Activated CD4-positive, alpha-beta T cell treated with anti-CD3 and anti-CD28 coated beads, Interleukin-2, amount 50 U/mL, for 1 hour (primary cell): ENCODE results near the gene LRCOL1.

Source experiments
- DNase-seq: peaks from one replicate; pipeline ENCODE4 v3.0.0-alpha.2; 2020

LRCOL1 gene

DNA sequence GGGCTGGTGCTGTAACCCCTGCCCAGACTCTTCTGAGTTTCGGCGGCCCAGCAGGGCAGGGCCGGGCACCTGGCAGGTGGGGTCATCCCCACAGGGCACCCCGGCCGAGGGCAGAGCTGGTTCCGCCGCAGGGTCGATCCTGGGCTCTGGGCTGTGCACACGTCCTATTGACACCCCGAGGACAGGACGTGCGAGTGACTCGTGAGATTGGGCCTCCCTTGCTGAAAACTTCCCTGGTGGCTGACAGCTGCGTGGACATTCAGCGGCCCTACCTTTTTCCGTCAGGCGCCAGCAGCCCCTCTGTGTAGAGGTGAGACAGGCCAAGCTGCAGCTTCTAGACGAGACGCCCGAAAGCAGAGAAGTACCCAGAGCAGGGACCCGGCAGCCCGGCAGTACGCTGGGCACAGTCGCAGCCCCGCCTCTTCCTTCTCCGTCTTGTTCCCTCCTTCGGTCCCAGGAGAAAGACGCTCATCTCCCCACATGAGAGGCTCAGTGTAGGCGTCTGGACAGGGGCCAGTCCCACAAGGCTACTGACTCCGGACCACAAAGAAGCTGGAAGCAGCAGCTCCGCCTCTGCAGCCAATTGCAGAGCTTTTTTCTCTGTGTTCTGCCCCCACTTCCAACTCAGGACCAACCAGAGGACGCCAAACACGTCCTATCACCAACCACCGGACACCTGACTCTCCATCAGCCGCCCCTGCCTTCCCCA lies at the start of gene LRCOL1:
TSS of gene LRCOL1 (minus strand) at position 532 of the 709 bp plus-strand sequence. CDS start 4,331 bp downstream, outside the sequence.
- DNase-seq, result no peak

DNA sequence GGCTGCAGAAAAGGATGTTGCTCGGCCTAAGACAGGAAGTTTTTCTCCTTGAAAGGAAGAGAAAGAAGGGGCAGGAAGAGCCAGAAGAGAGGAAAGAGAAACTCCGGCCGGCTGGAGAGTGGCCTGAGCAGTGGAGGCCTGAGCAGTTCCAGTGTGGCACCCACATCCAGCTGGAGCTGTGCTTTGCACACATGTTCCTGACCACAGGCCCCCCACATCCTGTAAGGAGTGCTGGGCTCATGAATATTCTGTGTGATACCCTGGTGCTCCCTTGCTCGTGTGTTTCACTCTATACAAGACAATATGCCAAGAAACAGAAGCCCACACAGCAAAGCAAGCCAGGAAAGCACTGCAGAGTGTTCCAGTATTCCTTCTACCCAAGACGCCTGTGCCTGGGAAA lies 49.7 kb upstream of the LRCOL1 start:
- DNase-seq, result no peak

DNA sequence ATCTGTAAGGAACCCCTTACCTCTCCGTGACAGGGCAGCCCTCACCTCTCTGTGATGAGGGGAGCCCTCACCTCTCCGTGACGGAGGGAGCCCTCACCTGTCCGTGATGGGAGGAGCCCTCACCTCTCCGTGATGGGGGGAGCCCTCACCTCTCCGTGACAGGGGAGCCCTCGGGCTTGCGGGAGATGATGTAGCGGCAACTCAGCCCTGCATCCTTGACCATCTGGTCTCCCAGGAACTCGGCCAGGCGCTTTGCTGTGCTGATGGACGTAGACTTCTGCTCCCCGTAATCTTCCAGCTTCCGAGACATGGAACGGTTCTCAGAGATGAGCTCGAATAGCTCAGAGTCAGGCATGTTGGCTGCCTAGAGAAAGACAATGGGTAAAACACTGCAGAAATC lies 48.8 kb upstream of the LRCOL1 start:
- DNase-seq, result no peak

DNA sequence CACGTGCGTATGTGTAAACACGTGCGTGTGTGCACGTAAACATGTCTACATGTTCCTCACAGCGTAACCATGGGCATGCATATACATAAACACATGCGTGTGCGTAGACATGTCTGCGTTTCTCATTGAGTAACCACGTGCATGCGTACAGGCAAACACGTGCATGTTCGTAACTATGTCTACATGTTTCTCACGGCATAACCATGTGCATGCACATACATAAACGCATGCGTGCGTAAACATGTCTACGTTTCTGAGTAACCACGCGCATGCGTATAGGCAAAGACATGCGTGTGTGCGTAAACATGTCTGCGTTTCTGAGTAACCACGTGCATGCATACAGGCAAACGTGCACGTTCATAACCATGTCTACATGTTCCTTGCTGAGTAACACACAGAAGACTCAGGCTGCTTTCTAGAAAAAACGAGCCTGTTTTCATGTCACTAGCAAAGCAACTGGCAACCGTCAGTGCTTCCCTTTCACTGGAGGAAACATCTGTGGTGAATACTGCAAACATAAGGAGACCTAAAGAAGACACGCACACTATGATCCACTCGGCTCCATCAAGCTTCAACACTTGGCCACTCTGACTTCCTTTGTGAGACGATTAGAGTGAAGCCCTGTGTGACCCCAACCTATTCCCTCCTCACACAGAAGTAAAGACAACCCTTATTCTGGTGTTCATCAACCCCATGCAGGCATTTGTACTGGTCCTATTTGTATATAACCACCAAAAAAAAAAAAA lies 47.9 kb upstream of the LRCOL1 start:
- DNase-seq, result no peak

DNA sequence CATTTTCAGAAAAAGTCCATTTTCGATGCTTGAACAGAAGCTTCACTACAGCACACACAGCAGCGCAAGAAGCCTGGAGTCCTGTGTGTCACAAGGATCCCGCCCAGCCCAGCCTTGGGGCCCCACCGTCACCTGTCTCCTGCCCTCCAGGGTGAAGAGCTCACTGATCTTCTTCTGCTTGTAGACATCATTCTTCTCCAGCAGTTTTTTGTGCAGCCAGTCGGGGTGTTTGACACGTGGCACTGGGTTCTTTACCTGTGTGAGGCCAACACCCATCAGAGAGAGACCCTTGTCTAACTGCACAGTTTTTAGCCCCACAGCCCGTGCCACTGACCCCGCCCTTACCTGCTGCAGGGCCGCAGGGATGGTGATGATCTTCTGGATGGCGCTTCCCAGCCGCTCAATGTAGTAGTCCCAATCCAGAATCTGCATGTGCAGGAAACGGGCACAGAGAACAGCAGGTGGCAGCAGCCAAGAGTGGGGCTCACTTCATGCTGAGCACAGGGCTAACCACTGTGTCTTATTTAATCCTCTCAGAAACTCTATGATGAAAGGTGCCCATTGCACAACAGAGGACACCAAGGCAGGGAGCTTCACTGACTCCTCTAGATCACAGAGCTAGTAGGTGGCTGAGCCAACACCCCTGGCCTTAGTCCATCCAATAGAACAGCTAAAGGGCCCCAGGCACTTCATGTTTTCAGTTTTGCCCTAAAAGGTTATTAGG lies 46.8 kb upstream of the LRCOL1 start:
- no peak for DNase-seq

DNA sequence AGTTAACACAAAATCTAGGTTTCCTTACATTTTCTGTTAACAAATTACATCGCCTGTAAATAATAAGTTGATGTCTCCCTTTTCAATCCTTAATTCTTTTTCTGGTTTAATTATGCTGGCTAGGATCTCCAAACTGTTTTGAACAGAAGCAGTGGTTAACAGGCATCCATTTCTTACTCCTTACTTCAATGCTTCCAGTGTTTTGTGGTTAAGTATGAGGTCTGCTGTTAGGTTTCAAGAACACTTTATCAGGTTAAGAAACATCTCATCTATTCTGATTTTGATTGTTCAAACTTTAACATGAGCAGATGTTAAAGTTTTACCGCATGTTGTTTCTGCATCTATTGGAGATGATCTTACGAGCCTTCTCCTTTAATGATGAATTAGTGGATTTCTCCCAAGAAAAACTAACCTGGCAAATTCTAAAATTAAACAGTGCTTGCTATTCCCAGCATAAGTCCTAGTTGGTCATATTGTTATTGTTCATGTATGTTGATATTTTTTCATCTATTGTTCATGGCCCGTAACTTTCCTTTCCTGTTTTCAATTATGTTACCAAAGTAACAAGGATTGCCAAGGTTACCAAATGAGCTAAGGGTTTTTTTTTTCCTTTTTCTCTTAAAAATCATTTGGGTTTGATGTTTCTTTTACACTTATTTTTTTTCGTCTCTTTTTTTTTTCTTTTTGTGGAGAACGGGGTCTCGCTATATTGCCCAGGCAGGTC lies 43.3 kb upstream of the LRCOL1 start:
- DNase-seq, result no peak

DNA sequence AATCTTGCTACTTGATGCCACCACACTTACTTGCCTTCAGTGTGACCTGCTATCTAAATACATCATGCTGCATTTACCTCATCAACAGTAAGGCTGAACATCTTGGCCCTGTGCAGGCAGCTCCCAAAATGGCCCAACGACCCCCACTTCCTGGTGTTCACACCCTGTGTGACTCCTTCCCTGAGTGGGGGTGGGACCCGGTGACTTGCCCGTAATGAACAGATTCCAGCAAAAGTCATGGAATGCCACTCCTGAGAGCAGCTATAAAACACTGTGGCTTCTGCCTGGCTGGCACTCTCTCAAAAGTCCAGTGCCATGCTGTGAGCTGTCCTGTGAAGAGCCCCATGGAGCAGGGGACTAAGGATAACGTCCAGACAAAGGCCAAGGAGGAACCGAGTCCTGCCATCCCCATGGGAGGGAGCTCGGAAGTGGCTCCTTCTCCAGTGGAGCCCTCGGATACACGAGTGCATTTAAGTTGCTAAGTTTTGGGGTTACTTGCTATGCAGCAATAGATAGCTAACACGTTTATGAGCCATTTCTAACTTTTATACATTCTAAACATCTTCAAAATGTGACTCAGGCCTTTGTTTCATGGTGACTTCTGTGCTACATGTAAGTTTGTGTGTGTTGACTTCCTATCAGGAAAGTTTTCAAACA lies 41.2 kb upstream of the LRCOL1 start:
- no peak for DNase-seq

DNA sequence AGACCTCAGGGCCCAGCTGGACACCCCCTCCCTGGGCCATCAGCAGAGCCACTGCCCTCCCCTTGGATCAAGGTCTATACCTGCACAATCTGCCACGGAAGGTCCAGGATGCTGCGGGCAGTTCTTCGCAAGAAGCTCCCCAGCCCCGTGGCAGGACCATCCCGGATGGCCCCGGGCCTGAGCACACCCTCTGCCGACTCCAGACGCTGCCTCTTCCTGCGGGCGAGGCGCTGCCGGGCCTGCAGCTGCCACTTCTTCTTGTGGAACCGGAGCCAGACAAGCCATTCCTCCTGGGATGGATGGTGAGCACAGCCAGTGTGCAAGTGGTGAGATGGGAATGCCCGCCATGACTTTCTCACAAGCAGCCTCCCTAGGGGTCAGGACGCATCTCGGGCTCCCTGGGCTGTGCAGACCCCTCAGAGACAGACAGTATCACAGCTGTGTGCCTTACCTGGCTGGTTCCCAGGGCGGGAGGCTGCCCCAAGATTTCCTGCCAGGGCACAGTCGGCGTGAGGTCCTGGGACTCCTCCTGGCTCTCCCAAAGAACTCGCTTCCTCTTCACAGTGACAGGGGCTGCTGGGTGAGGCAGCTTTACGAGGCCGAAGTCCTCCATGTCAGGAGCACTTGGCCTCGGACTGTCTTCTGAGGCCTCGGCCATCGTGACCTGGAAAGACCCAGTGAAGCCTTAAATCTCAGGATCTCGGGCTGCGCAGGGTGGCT lies 39.0 kb upstream of the LRCOL1 start:
- no peak for DNase-seq

DNA sequence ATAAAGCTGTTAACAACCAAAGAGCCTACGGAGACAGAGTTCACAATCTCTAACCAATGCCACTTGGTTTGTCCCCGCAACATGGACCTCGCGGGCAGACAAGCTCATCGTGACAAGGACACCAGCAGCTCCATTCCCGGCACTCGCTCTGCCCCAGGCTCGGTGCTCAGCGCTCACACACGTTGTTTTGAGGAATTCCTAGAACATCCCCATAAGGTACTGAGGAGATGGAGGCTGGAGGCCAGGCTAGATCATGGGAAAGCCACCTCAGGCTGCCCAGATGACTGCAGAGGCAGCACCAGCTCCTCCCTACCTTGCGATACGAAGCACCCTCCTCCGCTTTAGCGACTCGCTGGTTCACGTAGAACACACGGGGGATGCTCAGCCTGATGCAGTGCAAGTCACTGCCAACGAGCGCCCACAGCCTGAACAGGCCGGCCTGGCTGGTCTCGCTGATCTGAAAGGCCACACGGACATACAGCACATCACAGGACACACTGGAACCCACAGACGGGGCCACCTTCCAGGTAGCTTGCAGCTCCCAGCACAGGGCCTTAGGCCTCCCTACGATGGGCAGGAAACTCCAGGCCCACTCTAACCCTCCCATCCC lies 38.3 kb upstream of the LRCOL1 start:
- no peak for DNase-seq

DNA sequence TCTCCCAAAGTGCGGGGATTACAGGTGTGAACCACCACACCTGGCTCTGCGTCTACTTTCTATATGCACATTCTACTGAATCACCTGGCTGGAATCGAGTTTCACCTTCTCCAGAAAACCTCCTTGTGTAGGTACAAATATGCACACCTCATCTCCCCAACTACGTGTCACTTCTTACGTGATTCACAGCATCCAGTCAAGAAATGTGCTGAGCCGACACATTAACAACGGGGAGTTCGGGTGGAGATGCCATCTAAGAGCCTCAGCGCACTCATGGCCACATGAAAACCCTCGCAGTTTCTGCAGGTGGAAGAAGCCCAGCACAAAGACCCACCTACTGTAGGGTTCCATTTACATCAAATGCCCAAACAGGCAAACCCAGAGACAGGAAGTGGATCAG lies 37.5 kb upstream of the LRCOL1 start:
- no peak for DNase-seq

DNA sequence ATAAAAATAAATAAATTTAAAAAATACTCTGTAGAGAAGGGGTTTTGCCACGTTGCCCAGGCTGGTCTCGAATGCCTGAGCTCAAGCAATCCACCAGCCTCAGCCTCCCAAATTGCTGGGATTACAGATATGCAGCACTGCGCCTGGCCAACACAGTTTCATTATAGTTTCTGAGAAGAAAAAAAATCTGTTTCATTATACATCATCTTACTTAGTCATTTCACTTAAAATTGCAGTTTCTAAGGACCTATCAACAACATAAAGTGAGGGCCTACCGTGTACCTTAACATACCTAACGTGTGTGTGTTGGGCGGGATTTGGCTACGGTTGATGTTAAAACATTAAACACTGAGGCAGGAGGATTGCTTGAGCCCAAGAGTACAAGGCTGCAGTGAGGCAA lies 36.5 kb upstream of the LRCOL1 start:
- DNase-seq, result no peak

DNA sequence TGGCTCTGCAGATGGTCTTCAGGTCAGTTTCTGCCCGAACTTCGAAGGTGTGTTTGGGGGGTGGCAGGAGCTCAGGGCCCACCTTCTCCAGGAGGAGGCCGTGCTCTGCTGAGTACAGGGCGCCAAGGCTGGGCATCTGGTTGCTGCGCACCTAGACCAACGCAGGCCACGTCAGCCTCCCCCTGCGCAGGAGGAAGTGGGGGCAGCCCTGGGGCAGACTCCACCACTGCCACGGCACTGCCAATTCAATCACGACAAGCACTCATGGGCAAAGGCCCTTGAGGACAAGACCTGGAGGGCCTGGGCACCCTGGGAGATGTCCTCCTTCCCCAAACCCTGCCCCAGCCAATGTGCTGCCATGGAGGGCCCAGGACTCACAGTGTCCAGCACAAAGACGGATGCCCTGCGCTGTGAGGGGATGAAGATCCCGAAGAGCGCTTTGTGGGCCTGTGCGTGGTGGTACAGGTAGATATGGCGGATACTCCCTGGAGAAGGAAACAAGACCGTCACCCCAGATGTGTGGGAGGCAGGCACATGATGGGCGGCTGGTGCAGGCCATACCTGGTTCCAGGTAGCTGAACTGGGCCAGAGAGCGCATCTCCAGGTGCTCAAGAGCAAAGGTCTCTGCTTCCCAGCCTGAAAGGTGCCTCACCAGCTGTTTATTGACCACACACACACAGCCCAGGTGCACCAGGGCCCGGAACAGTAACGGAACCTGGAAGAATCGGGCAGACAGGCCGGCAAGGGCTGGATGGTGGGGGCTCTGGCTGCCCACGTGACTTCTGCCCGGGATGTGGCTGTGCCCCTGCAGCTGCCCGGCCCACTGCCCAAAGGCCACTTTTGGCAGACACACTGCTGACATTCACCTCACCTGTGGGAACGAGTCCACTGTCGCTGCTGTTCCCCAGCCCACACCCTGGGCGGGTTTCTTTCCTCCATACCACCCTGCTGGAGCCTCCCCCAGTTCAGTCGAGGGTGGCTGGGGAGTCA lies 32.8 kb upstream of the LRCOL1 start:
- no peak for DNase-seq

DNA sequence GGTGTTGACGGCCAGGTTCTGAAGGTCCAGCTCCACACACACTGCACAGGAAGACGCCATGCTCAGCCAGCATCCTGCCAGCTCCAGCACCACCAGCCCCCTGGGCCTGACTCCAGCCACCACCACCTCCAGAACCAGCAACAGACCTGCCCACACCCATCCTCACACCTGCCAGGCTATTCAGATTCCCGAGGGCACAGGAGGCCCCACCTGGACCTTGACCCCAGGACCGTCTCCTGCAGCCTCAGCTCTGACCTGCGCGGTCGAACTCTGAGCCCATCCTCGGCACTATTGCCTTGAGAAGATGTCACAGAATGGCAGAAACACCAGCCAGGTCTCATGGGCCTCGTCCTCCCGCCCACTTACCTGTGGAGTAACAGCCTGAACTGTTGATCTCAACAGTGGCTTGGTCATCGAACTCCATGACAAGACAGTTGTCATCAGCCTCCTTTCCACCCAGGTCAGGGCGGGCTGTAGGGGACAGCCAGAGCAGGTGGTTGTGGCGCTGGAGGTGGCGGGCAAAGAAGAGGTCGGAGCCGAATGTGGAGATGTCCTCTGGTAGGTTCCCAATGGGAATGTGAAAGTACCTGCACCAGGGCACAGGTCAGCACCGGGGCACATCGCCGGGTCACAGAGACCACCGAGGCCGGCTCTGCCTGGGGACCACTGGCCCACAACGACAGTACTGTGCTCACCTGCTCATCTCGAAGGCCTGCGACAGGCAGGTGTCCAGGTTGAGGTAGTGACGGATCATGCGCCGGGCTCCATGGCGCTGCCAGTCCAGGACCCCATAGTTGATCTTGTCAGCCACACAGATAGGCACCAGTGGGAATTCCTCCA lies 31.6 kb upstream of the LRCOL1 start:
- DNase-seq, result no peak

DNA sequence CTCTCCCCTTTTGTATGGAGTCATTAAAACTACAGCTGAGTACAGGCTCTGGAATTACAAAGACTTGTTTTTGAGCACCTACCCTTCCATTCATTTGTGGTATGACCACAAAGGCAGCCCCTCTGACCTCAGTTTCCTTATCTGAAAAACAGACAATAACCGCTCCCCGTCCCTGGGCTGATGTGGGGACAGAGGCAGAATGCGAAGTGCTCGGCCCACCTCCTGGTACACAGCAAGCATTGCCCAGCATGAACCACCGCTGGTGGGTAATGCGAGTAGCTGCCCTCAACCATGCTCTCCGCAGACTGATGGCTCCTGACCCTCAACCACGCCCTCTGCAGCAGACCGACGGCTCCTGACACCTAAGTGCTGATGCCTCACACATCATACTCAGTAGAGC lies 30.6 kb upstream of the LRCOL1 start:
- no peak for DNase-seq

DNA sequence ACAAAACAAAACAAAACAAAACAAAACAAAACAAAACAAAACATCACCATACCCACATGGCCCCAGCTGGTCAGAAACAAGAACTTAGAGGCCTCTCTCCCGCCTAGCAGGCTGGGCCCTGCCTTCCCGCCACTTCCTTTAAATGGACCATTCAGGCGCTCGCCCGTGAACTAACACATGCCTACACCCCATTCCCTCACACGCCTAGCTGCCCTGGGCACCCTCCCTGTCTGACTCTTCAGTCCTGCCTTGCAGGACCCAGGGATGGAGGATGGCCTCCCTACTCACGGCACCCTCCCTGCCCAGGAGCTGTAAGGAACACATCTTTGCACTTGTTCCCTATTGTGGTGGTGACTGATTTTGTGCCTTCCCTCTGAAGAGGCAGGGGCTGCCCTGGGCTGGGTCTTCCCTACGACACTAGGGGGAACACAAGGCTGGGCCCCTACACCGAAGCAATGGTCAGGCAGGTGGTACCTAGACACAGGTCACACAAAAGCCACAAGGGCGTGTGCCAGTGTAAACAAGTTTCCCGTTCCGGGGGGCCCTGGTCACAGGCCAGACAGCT lies 29.7 kb upstream of the LRCOL1 start:
- DNase-seq, result no peak

DNA sequence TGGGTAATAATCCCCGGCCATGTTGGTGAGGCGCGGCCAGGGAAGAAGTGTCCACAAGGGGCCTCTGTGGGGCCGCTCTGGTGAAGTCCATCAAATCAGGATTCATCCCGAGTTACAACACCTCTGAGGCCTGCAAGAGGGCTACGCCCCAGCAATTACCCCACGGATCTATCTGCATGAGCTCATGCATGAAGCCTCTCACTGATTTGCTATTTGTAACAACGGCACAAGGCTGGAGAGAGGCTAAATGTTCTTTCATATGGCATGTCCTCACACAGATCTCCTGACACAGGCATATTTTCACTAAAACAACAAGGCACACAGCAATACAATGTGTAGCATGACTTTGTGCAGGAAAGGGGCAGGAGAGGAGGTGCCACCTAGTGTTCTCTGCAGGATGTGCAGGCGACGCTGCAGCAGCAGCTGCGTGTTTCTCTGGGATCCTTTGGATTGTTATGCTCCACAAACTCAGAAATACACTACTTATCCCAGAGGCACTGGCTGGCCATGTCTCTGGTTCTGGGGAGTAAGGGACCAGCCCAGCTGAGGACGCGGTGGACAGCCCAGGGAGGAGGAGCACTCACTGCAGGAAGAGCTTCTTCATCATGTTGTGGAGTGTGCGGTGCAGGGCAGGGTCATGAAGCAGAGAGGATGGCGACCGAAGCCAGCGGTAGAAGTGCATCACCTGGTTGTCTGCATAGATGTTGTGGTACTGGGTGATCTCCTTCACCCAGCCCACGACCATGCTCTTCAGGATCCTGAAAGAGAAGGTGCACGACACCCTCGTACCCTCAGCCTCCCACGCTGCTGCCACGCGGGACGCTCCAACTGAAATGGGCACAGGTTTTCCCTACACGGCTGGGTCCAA lies 28.4 kb upstream of the LRCOL1 start:
- DNase-seq, result no peak

DNA sequence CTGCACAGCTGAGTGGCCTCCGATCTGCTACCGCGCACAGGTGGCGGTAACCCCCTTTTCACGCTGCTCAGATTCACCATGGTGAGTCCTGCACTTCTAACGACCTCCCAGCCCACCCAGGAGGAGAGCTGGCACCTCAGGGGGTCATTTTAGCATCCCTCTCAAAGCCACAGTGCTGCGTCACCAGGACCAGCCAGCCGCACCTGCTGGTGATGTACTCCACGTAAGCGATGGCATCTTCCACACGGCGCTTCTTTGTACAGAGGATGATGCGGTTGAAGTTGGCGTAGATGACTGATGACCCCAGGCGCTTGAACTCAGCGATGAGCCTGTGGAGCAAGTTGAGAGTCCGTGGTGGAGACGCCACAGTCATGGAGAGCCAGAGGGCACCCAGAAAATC lies 27.4 kb upstream of the LRCOL1 start:
- DNase-seq, result no peak
